ENCODE measurements around the gene VPS13D. TPM values are rescaled to one million over a fixed set of nuclear protein-coding genes. Genes with fewer than 3 reads are reported as not detected.
A peak's percentile ranks its signal among the peaks of the same experiment; 100 is the strongest.

Gene VPS13D
- total and polyA plus RNA-seq, 4 donors, result 10.2 to 68.3 (median 12.6) TPM

GRCh38 chr1:12543740-12544154 is 313.9 kb downstream of the VPS13D start:
- H3K9ac ChIP-seq (ENCODE audit: low read depth in 1 of 2, low read length in 2 of 2), result no peak overlapping the region
- no peak overlapping the region for H3K27ac ChIP-seq (ENCODE audit: low read depth in 1 of 2, low read length in 2 of 2)
- WGBS, result 36% methylated on average over 9 of the region's 9 CpGs
- H3K9me3 ChIP-seq (ENCODE audit: control insufficient read depth in 4 of 4, low read length in 3 of 4), result no peaks in the 10 kb centered on the region
- TF ChIP-seq YY1 (IDR thresholded peaks at IDR 0.05), result no peak
- TF ChIP-seq RXRA (IDR thresholded peaks at IDR 0.05), result peak in 1 of 2 donors; percentile 71
- no peak for TF ChIP-seq FOXA1 (IDR thresholded peaks at IDR 0.05)
- no peak for TF ChIP-seq ZBTB33 (IDR thresholded peaks at IDR 0.05)
- TF ChIP-seq HNF4A (conservative IDR thresholded peaks at IDR 0.05), result peak; percentile 25 to 64
- no peak for TF ChIP-seq REST (IDR thresholded peaks at IDR 0.05)
- TF ChIP-seq HNF4G (IDR thresholded peaks at IDR 0.05), result no peak
- TF ChIP-seq MAX (IDR thresholded peaks at IDR 0.05), result no peak
- TF ChIP-seq TAF1 (conservative IDR thresholded peaks at IDR 0.05), result no peak
- TF ChIP-seq GABPA (IDR thresholded peaks at IDR 0.05 in 1 of 2, conservative IDR thresholded peaks at IDR 0.05 in 1 of 2), result no peak
- TF ChIP-seq CTCF (IDR thresholded peaks at IDR 0.05; ENCODE audit: low read depth, low read length, missing input control), result no peak
- TF ChIP-seq JUND (IDR thresholded peaks at IDR 0.05), result peak in 1 of 2 donors; percentile 17
- TF ChIP-seq EGR1 (IDR thresholded peaks at IDR 0.05; ENCODE audit: low read depth in 2 of 2), result no peak
- TF ChIP-seq SP1 (IDR thresholded peaks at IDR 0.05), result no peak
- no peak for TF ChIP-seq ATF3 (IDR thresholded peaks at IDR 0.05)
- no peak for TF ChIP-seq RAD21 (IDR thresholded peaks at IDR 0.05)
- TF ChIP-seq FOXA2 (IDR thresholded peaks at IDR 0.05), result no peak
- TF ChIP-seq NR2F2 (IDR thresholded peaks at IDR 0.05), result no peak
- no peak for DNase-seq (ENCODE audit: low spot score)
- H3K36me3 ChIP-seq (ENCODE audit: control insufficient read depth in 4 of 4, insufficient read depth in 3 of 4, low read depth in 1 of 4, low read length in 3 of 4), result no peaks in the 10 kb centered on the region
- H3K4me1 ChIP-seq (ENCODE audit: control insufficient read depth in 4 of 4, insufficient read depth in 4 of 4, low read length in 3 of 4), result peaks cover 10 to 27% (median 16%) of the 10 kb centered on the region in 4 donors
- H3K27me3 ChIP-seq (ENCODE audit: control insufficient read depth in 4 of 4, insufficient read depth in 4 of 4, low read length in 3 of 4), result no peaks in the 10 kb centered on the region
- no peak overlapping the region for H3K4me3 ChIP-seq (ENCODE audit: low read depth in 1 of 3, low read length in 3 of 3)

Measured in liver (tissue), 9 donors.